Measurements from ENCODE around the gene MEGF6. TPM values are rescaled to one million over a fixed set of nuclear protein-coding genes. Genes with fewer than 3 reads are reported as not detected.

Gene MEGF6
- total RNA-seq, 6 experiments from 2014 or later = 20.3 to 39.2 (median 23.0) TPM

- Mint-ChIP-seq H3K27me3 (ENCODE audit: insufficient read depth) (peaks cover 8% of the 10 kb centered on the region), H3K9me3 (no peaks in the 10 kb centered on the region), H3K4me1 (ENCODE audit: low read depth) (no peaks in the 10 kb centered on the region), H3K36me3 (ENCODE audit: low read depth) (no peaks in the 10 kb centered on the region), H3K4me3 (no peak overlapping the region), H3K27ac (no peak overlapping the region)
- DNase-seq = no peak
- TF ChIP-seq, protein P1, sequence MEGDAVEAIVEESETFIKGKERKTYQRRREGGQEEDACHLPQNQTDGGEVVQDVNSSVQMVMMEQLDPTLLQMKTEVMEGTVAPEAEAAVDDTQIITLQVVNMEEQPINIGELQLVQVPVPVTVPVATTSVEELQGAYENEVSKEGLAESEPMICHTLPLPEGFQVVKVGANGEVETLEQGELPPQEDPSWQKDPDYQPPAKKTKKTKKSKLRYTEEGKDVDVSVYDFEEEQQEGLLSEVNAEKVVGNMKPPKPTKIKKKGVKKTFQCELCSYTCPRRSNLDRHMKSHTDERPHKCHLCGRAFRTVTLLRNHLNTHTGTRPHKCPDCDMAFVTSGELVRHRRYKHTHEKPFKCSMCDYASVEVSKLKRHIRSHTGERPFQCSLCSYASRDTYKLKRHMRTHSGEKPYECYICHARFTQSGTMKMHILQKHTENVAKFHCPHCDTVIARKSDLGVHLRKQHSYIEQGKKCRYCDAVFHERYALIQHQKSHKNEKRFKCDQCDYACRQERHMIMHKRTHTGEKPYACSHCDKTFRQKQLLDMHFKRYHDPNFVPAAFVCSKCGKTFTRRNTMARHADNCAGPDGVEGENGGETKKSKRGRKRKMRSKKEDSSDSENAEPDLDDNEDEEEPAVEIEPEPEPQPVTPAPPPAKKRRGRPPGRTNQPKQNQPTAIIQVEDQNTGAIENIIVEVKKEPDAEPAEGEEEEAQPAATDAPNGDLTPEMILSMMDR (IDR thresholded peaks at IDR 0.05) = no peak
These were observed 29.8 kb downstream of the MEGF6 start for GRCh38 chr1:3581296-3582036.

- no peaks in the 10 kb centered on the region for H3K4me1 Mint-ChIP-seq (ENCODE audit: low read depth)
- no peak overlapping the region for H3K27ac Mint-ChIP-seq
- no peak overlapping the region for H3K4me3 Mint-ChIP-seq
- TF ChIP-seq, protein P1 (IDR thresholded peaks at IDR 0.05) = no peak
- no peaks in the 10 kb centered on the region for H3K9me3 Mint-ChIP-seq
- peaks cover 8% of the 10 kb centered on the region for H3K27me3 Mint-ChIP-seq (ENCODE audit: insufficient read depth)
- no peak for DNase-seq
- H3K36me3 Mint-ChIP-seq (ENCODE audit: low read depth) = no peaks in the 10 kb centered on the region
These were observed 31.1 kb downstream of the MEGF6 start for GRCh38 chr1:3580231-3580630.

GRCh38 chr1:3579626-3580025 lies 31.7 kb downstream of the MEGF6 start:
- TF ChIP-seq, protein P1 (IDR thresholded peaks at IDR 0.05) = no peak
- Mint-ChIP-seq H3K27ac (no peak overlapping the region), H3K36me3 (ENCODE audit: low read depth) (no peaks in the 10 kb centered on the region), H3K9me3 (no peaks in the 10 kb centered on the region), H3K4me3 (no peak overlapping the region), H3K27me3 (ENCODE audit: insufficient read depth) (peaks cover 12% of the 10 kb centered on the region), H3K4me1 (ENCODE audit: low read depth) (no peaks in the 10 kb centered on the region)
- no peak for DNase-seq

DNA sequence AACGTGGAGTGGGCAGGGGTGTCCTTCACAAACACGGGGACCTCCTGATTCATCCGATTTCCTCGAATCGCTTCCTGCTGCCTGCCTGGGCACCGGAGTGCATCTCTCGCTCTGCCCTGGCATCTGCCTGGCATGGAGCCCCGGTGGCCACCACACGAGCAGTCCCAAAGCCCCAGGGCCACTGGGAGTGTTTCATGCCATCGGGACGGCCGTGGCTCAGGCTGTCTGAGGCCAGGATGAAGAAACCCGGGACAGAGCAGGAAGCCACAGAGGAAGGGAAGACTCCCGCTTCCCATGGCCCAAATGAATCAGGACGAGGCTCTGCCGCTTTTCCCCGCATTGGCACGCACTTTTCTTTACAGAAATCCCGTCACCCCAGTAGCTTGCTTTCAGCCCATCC lies 32.4 kb downstream of the MEGF6 start:
- TF ChIP-seq, protein P1 (IDR thresholded peaks at IDR 0.05) = no peak
- no peak overlapping the region for H3K27ac Mint-ChIP-seq
- no peaks in the 10 kb centered on the region for H3K36me3 Mint-ChIP-seq (ENCODE audit: low read depth)

GRCh38 chr1:3578433-3578805 lies 32.9 kb downstream of the MEGF6 start:
- Mint-ChIP-seq H3K27me3 (ENCODE audit: insufficient read depth) (peaks cover 13% of the 10 kb centered on the region), H3K27ac (no peak overlapping the region), H3K36me3 (ENCODE audit: low read depth) (no peaks in the 10 kb centered on the region), H3K4me3 (no peak overlapping the region), H3K9me3 (no peaks in the 10 kb centered on the region), H3K4me1 (ENCODE audit: low read depth) (no peaks in the 10 kb centered on the region)
- TF ChIP-seq, protein P1 (IDR thresholded peaks at IDR 0.05) = no peak
- no peak for DNase-seq

More for the DNA sequence above, 32.4 kb downstream of the MEGF6 start:
- no peak overlapping the region for H3K4me3 Mint-ChIP-seq
- H3K4me1 Mint-ChIP-seq (ENCODE audit: low read depth) = no peaks in the 10 kb centered on the region
- no peak for DNase-seq
- no peaks in the 10 kb centered on the region for H3K9me3 Mint-ChIP-seq
- H3K27me3 Mint-ChIP-seq (ENCODE audit: insufficient read depth) = peaks cover 13% of the 10 kb centered on the region

All from HFFc6 (cell line).